ENCODE results near the gene PAM.

PAM gene

DNA sequence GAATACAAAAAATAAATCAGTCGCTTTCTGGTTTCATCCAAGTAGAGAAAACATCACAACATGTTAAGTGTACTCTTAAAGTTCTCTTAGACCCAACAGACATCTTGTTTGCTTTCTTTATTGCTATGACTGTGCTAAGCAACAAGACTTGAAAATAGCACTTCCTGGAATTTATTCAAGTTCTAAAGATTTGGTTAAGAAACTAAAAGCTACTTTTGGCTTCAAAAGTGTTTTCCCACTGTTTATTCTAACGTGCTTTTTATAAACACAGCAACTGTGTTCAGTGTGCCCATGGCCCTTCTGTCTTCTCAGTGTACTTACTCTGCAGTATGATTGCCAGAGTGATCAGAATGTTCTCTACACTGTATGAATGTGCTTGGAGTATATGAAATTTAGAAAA lies 255.1 kb downstream of the PAM start:
- no peak overlapping the region for H3K23ac ChIP-seq (ENCODE audit: low read length in 2 of 2)
- no peak overlapping the region for H2AK5ac ChIP-seq (ENCODE audit: low read length, severe bottlenecking)
- H3K18ac ChIP-seq (ENCODE audit: low read depth in 1 of 2, low read length in 2 of 2): no peak overlapping the region
- H3K79me1 ChIP-seq (replicated peaks; ENCODE audit: low read length, poor library complexity, severe bottlenecking): no peaks in the 10 kb centered on the region
- H2BK15ac ChIP-seq (ENCODE audit: low read depth, poor library complexity, severe bottlenecking): no peak overlapping the region
- no peak overlapping the region for H3K27ac ChIP-seq (ENCODE audit: low read length, poor library complexity, severe bottlenecking)
- no peak overlapping the region for H3K4me3 ChIP-seq (ENCODE audit: insufficient read depth in 1 of 2, low read depth in 1 of 2, low read length in 2 of 2)
- no peak overlapping the region for H2BK5ac ChIP-seq (ENCODE audit: low read depth, low read length, poor library complexity, severe bottlenecking)
- H3K27me3 ChIP-seq (ENCODE audit: control insufficient read depth in 1 of 2, insufficient read depth in 1 of 2, low read length in 2 of 2): no peaks in the 10 kb centered on the region
- WGBS: 0% methylated on average over 1 of the region's 2 CpGs
- H3K4me2 ChIP-seq (ENCODE audit: low read length, poor library complexity, severe bottlenecking): no peak overlapping the region
- peaks cover 3% of the 10 kb centered on the region for H3K9me3 ChIP-seq (ENCODE audit: control insufficient read depth, low read length)
- peak; percentile 83 for DNase-seq
- H3K4me1 ChIP-seq (ENCODE audit: control insufficient read depth, insufficient read depth, low read depth, low read length): no peaks in the 10 kb centered on the region
- H3K36me3 ChIP-seq (ENCODE audit: control insufficient read depth in 1 of 2, insufficient read depth in 2 of 2, low read depth in 1 of 2, low read length in 2 of 2): peaks cover 0 to 71% of the 10 kb centered on the region in 2 experiments
- H3K14ac ChIP-seq (ENCODE audit: low read length in 2 of 2): no peak overlapping the region
- no peak overlapping the region for H4K91ac ChIP-seq (ENCODE audit: low read length)
- no peak overlapping the region for H3K4ac ChIP-seq (ENCODE audit: low read depth in 1 of 2, low read length in 2 of 2)
- H2AFZ ChIP-seq (ENCODE audit: low read depth, low read length): no peak overlapping the region
- H2BK120ac ChIP-seq (ENCODE audit: low read depth, low read length): no peak overlapping the region
- H2BK12ac ChIP-seq (ENCODE audit: low read length in 2 of 2): no peak overlapping the region
- H4K8ac ChIP-seq (ENCODE audit: low read length): no peak overlapping the region
- no peak overlapping the region for H3K9ac ChIP-seq (ENCODE audit: low read length)

DNA sequence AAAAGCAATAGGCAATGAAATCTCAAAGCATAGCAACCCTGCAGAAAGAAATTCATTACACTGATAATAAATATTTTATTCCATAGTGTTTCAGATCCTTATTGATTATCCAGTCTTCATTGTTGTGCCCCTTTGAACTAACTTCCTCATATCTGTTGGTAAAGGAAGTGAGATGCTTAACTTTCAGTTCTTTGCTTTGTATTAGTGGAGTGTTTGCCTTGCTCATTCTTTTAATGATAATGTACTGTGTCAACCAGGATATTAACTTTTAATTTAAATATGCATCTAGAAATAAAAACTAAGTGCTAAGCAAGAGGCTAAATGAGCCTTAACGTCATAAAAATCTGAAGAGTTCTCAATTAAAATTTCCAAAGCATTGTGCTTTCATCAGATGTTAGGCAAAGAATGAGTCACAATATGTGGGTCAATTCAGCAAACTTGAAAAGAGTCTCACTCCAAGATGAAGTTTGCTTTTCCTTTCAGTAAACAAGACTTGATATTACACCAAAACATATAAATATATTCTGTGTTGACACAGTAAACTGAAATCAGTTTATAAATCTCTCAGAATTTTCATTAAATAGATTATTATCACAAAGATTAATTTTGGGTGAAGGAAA lies 258.9 kb downstream of the PAM start:
- Histone ChIP-seq H2BK15ac (ENCODE audit: low read depth, poor library complexity, severe bottlenecking) (no peak overlapping the region), H2BK120ac (ENCODE audit: low read depth, low read length) (no peak overlapping the region), H3K4me1 (ENCODE audit: control insufficient read depth, insufficient read depth, low read depth, low read length) (no peaks in the 10 kb centered on the region), H3K14ac (ENCODE audit: low read length in 2 of 2) (no peak overlapping the region), H3K23ac (ENCODE audit: low read length in 2 of 2) (no peak overlapping the region), H4K91ac (ENCODE audit: low read length) (no peak overlapping the region), H2BK5ac (ENCODE audit: low read depth, low read length, poor library complexity, severe bottlenecking) (no peak overlapping the region), H3K27ac (ENCODE audit: low read length, poor library complexity, severe bottlenecking) (no peak overlapping the region), H3K27me3 (ENCODE audit: control insufficient read depth in 1 of 2, insufficient read depth in 1 of 2, low read length in 2 of 2) (no peaks in the 10 kb centered on the region), H2AK5ac (ENCODE audit: low read length, severe bottlenecking) (no peak overlapping the region), H2BK12ac (ENCODE audit: low read length in 2 of 2) (no peak overlapping the region), H3K4me2 (ENCODE audit: low read length, poor library complexity, severe bottlenecking) (no peak overlapping the region), H2AFZ (ENCODE audit: low read depth, low read length) (no peak overlapping the region), H3K9me3 (ENCODE audit: control insufficient read depth, low read length) (peaks cover 3% of the 10 kb centered on the region), H3K18ac (ENCODE audit: low read depth in 1 of 2, low read length in 2 of 2) (no peak overlapping the region), H3K79me1 (replicated peaks; ENCODE audit: low read length, poor library complexity, severe bottlenecking) (peaks cover 6% of the 10 kb centered on the region), H3K4ac (ENCODE audit: low read depth in 1 of 2, low read length in 2 of 2) (no peak overlapping the region), H3K9ac (ENCODE audit: low read length) (no peak overlapping the region), H3K4me3 (ENCODE audit: insufficient read depth in 1 of 2, low read depth in 1 of 2, low read length in 2 of 2) (no peak overlapping the region), H3K36me3 (ENCODE audit: control insufficient read depth in 1 of 2, insufficient read depth in 2 of 2, low read depth in 1 of 2, low read length in 2 of 2) (peaks cover 2 to 76% of the 10 kb centered on the region in 2 experiments), H4K8ac (ENCODE audit: low read length) (no peak overlapping the region)
- DNase-seq: peak; percentile 39
- 100% methylated on average over 1 of the region's 1 CpG for WGBS

DNA sequence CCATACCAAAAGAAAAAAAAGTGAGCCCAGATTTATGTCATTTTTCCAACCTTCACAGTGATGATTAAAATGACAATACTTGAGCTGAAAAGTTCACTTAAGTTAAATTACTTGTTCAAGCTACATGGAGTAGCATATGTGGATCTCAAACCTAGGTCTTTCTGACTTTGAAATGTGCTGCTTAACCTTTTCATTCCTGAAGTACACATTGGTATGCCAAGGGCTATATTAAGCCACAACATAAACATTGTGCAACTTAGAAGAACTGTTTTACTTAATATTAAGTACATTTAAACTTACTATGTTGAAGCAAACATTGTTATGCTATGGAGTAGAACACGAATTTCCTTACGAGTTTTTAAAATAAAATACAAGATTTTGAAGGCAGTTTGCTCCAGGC lies 259.9 kb downstream of the PAM start:
- Histone ChIP-seq H2BK15ac (ENCODE audit: low read depth, poor library complexity, severe bottlenecking) (no peak overlapping the region), H2BK120ac (ENCODE audit: low read depth, low read length) (no peak overlapping the region)
- WGBS: 78% methylated on average over 2 of the region's 2 CpGs

DNA sequence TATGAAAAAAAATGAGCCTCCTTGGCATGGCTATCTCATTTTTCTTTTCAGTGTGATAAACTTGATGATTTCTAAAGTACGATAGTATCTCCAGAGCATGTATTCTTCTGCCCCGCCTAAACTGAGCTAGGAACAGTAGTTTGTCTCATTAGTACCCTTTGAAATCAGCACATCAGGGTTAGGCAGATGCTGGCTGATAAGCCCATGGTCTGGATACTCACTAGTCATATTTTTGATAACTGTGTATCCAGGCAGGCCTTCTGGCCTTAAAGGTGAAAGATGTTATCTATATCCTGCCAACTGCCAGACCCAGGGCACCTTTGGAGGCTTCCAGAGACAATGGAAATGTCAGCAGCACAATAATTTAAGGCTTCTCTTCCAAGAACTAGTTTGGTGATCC lies 261.1 kb downstream of the PAM start:
- H3K23ac ChIP-seq (ENCODE audit: low read length in 2 of 2): no peak overlapping the region
- H2BK5ac ChIP-seq (ENCODE audit: low read depth, low read length, poor library complexity, severe bottlenecking): no peak overlapping the region
- no peak overlapping the region for H3K4me3 ChIP-seq (ENCODE audit: insufficient read depth in 1 of 2, low read depth in 1 of 2, low read length in 2 of 2)
- H2BK12ac ChIP-seq (ENCODE audit: low read length in 2 of 2): no peak overlapping the region
- no peak overlapping the region for H2AFZ ChIP-seq (ENCODE audit: low read depth, low read length)
- no peak overlapping the region for H3K18ac ChIP-seq (ENCODE audit: low read depth in 1 of 2, low read length in 2 of 2)
- H3K14ac ChIP-seq (ENCODE audit: low read length in 2 of 2): no peak overlapping the region
- H3K36me3 ChIP-seq (ENCODE audit: control insufficient read depth in 1 of 2, insufficient read depth in 2 of 2, low read depth in 1 of 2, low read length in 2 of 2): peaks cover 2 to 82% of the 10 kb centered on the region in 2 experiments
- H3K4ac ChIP-seq (ENCODE audit: low read depth in 1 of 2, low read length in 2 of 2): peak overlapping the region in 1 of 2 experiments; percentile 51
- 97% methylated on average over 2 of the region's 2 CpGs for WGBS
- H3K4me2 ChIP-seq (ENCODE audit: low read length, poor library complexity, severe bottlenecking): no peak overlapping the region
- H2BK15ac ChIP-seq (ENCODE audit: low read depth, poor library complexity, severe bottlenecking): no peak overlapping the region
- H3K27me3 ChIP-seq (ENCODE audit: control insufficient read depth in 1 of 2, insufficient read depth in 1 of 2, low read length in 2 of 2): no peaks in the 10 kb centered on the region
- H2BK120ac ChIP-seq (ENCODE audit: low read depth, low read length): no peak overlapping the region
- H2AK5ac ChIP-seq (ENCODE audit: low read length, severe bottlenecking): no peak overlapping the region
- no peaks in the 10 kb centered on the region for H3K4me1 ChIP-seq (ENCODE audit: control insufficient read depth, insufficient read depth, low read depth, low read length)
- no peak for DNase-seq
- H3K9ac ChIP-seq (ENCODE audit: low read length): no peak overlapping the region
- no peak overlapping the region for H3K27ac ChIP-seq (ENCODE audit: low read length, poor library complexity, severe bottlenecking)
- peaks cover 6% of the 10 kb centered on the region for H3K79me1 ChIP-seq (replicated peaks; ENCODE audit: low read length, poor library complexity, severe bottlenecking)
- H4K8ac ChIP-seq (ENCODE audit: low read length): no peak overlapping the region
- no peak overlapping the region for H4K91ac ChIP-seq (ENCODE audit: low read length)
- H3K9me3 ChIP-seq (ENCODE audit: control insufficient read depth, low read length): peaks cover 3% of the 10 kb centered on the region

More for the DNA sequence above, 259.9 kb downstream of the PAM start:
- Histone ChIP-seq H4K91ac (ENCODE audit: low read length) (no peak overlapping the region), H2AFZ (ENCODE audit: low read depth, low read length) (no peak overlapping the region), H3K4me2 (ENCODE audit: low read length, poor library complexity, severe bottlenecking) (no peak overlapping the region), H3K36me3 (ENCODE audit: control insufficient read depth in 1 of 2, insufficient read depth in 2 of 2, low read depth in 1 of 2, low read length in 2 of 2) (peaks cover 2 to 76% of the 10 kb centered on the region in 2 experiments), H3K4ac (ENCODE audit: low read depth in 1 of 2, low read length in 2 of 2) (no peak overlapping the region), H3K4me1 (ENCODE audit: control insufficient read depth, insufficient read depth, low read depth, low read length) (no peaks in the 10 kb centered on the region), H3K9me3 (ENCODE audit: control insufficient read depth, low read length) (peaks cover 3% of the 10 kb centered on the region), H3K79me1 (replicated peaks; ENCODE audit: low read length, poor library complexity, severe bottlenecking) (peaks cover 6% of the 10 kb centered on the region), H3K23ac (ENCODE audit: low read length in 2 of 2) (no peak overlapping the region), H2AK5ac (ENCODE audit: low read length, severe bottlenecking) (no peak overlapping the region), H3K14ac (ENCODE audit: low read length in 2 of 2) (no peak overlapping the region), H3K27me3 (ENCODE audit: control insufficient read depth in 1 of 2, insufficient read depth in 1 of 2, low read length in 2 of 2) (no peaks in the 10 kb centered on the region), H3K27ac (ENCODE audit: low read length, poor library complexity, severe bottlenecking) (no peak overlapping the region), H2BK12ac (ENCODE audit: low read length in 2 of 2) (no peak overlapping the region), H4K8ac (ENCODE audit: low read length) (no peak overlapping the region), H2BK5ac (ENCODE audit: low read depth, low read length, poor library complexity, severe bottlenecking) (no peak overlapping the region), H3K9ac (ENCODE audit: low read length) (no peak overlapping the region), H3K18ac (ENCODE audit: low read depth in 1 of 2, low read length in 2 of 2) (no peak overlapping the region), H3K4me3 (ENCODE audit: insufficient read depth in 1 of 2, low read depth in 1 of 2, low read length in 2 of 2) (no peak overlapping the region)
- DNase-seq: peak; percentile 69
